OCI-LY1 (cell line): ENCODE measurements around the gene PPFIA1.

Experiments used
- H2AFZ ChIP-seq: fragments of 200-600 bp; sonication (generic), shearing (Covaris generic); 2 replicates; pipeline ENCODE4 v1.6.0; 2014; ENCODE audit warnings: antibody characterized with exemption, mild to moderate bottlenecking, low read length
- H3F3A ChIP-seq: fragments of 200-600 bp; sonication (generic), shearing (Covaris generic); 2 replicates; pipeline ENCODE4 v1.6.0; 2014; ENCODE audit warnings: mild to moderate bottlenecking, antibody characterized with exemption, low read length, moderate library complexity; ENCODE audit not compliant: insufficient read depth
- H3K27ac ChIP-seq: fragments of 200-600 bp; sonication (generic); 2 replicates; pipeline ENCODE4 v1.5.1; 2014; ENCODE audit warnings: low read length, mixed run types, mild to moderate bottlenecking, low read depth; ENCODE audit not compliant: poor library complexity, severe bottlenecking
- H3K27me3 ChIP-seq: fragments of 200-600 bp; sonication (generic); 2 replicates; pipeline ENCODE4 v1.6.0; 2014; ENCODE audit warnings: antibody characterized with exemption, mild to moderate bottlenecking, low read length, moderate library complexity; ENCODE audit not compliant: insufficient read depth
- H3K36me3 ChIP-seq: fragments of 200-600 bp; sonication (generic); 2 replicates; pipeline ENCODE4 v1.6.1; 2014; ENCODE audit warnings: mild to moderate bottlenecking, antibody characterized with exemption, low read length, moderate library complexity, mixed read lengths; ENCODE audit not compliant: insufficient read depth
- H3K4me1 ChIP-seq: fragments of 200-600 bp; sonication (generic); 2 replicates; pipeline ENCODE4 v1.5.1; 2014; ENCODE audit warnings: mild to moderate bottlenecking, low read length, moderate library complexity; ENCODE audit not compliant: insufficient read depth, severe bottlenecking
- H3K4me2 ChIP-seq: fragments of 200-600 bp; sonication (generic), shearing (Covaris generic); 2 replicates; pipeline ENCODE4 v1.6.1; 2014; ENCODE audit warnings: low read length
- H3K4me3 ChIP-seq: fragments of 200-600 bp; sonication (generic); 2 replicates; pipeline ENCODE4 v1.5.1; 2014; ENCODE audit warnings: low read length, low read depth, mild to moderate bottlenecking, mixed read lengths; ENCODE audit not compliant: poor library complexity, severe bottlenecking
- H3K79me2 ChIP-seq: fragments of 200-600 bp; shearing (Covaris generic); 2 replicates; pipeline ENCODE4 v1.6.1; 2016; ENCODE audit warnings: mixed run types, low read length, mixed read lengths; ENCODE audit not compliant: insufficient read depth
- H3K9ac ChIP-seq: fragments of 200-600 bp; sonication (generic), shearing (Covaris generic); 2 replicates; pipeline ENCODE4 v1.6.1; 2014; ENCODE audit warnings: mild to moderate bottlenecking, low read length, mixed read lengths
- H3K9me2 ChIP-seq: fragments of 200-600 bp; sonication (generic), shearing (Covaris generic); 2 replicates; pipeline ENCODE4 v1.6.1; 2014; ENCODE audit warnings: low read depth, mild to moderate bottlenecking, low read length, mixed read lengths
- H3K9me3 ChIP-seq: fragments of 200-600 bp; shearing (Covaris generic); 2 replicates; pipeline ENCODE4 v1.6.1; 2014; ENCODE audit warnings: low read length, mixed read lengths
- H4K20me1 ChIP-seq: fragments of 200-600 bp; sonication (generic), shearing (Covaris generic); 2 replicates; pipeline ENCODE4 v1.6.0; 2016; ENCODE audit warnings: mild to moderate bottlenecking, low read length; ENCODE audit not compliant: insufficient read depth
- EZH2 ChIP-seq: fragments of 200-600 bp; sonication (generic), shearing (Covaris generic); IDR thresholded peaks from 2 replicates; pipeline ENCODE4 v1.8.0; 2017; ENCODE audit warnings: borderline replicate concordance, mixed run types, mild to moderate bottlenecking, antibody characterized with exemption, low read length, moderate library complexity, mixed read lengths
- TF ChIP-seq, protein P1 (sequence below): fragments of 200-600 bp; sonication (generic), shearing (Covaris generic); IDR thresholded peaks from 2 replicates; pipeline ENCODE4 v1.5.1; 2017; ENCODE audit warnings: mild to moderate bottlenecking, antibody characterized with exemption, low read length, moderate library complexity, mixed read lengths

PPFIA1 gene

DNA sequence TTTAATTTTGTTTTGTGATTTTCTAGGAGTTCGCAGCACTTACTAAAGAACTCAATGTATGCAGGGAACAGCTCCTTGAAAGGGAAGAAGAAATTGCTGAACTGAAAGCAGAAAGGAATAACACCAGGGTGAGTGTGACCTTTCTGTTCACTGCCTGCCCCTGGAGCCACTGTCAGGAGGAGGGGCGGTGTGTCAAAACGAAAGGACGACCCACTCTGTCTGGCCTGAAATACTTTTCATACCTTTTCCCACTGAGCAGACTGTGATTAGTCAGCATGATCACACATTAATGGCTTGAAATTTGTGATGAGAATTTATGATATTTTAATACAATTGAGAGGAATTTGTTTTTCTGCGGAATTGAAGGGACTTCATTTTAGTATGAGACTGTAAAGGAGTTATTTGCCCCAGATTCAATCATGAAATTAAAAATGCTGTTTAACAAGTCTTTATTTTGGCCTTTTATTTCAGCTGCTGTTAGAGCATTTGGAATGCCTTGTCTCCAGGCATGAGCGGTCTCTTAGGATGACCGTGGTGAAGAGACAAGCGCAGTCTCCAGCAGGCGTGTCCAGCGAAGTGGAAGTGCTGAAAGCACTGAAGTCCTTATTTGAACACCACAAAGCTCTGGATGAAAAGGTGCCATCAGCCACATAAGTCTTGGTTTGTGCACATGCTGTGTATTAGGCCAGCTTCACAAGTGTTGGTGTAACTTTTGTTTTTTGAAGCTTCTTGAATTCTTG is 54.1 kb downstream of the PPFIA1 start:
- Histone ChIP-seq H3K4me2 (no peak overlapping the region), H3F3A (no peaks in the 10 kb centered on the region)

DNA sequence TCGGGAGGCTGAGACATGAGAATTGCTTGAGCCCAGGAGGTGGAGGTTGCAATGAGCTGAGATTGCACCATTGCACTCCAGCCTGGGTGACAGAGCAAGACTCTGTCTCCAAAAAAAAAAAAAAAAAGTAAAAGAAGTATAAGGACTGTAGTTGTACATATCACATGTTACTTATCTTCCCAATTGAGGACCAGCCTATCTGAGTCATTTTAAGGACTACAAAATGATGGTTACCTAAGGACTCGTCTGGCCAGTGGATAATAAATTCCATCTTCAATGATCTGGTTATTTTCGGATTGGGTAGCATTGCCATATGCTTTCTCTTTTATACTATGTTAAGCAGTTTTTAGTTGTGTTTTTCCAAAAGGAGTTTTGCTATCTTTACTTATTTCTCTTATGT is 55.3 kb downstream of the PPFIA1 start:
- H3K79me2 ChIP-seq = no peaks in the 10 kb centered on the region
- H3K4me3 ChIP-seq = no peak overlapping the region
- H3K9me3 ChIP-seq = no peaks in the 10 kb centered on the region
- H3K9me2 ChIP-seq = no peaks in the 10 kb centered on the region
- H3F3A ChIP-seq = no peaks in the 10 kb centered on the region
- H4K20me1 ChIP-seq = no peaks in the 10 kb centered on the region
- H2AFZ ChIP-seq = no peak overlapping the region
- no peak overlapping the region for H3K27ac ChIP-seq
- H3K36me3 ChIP-seq = peaks cover 50% of the 10 kb centered on the region
- H3K4me1 ChIP-seq = peaks cover 4% of the 10 kb centered on the region
- H3K4me2 ChIP-seq = no peak overlapping the region
- H3K9ac ChIP-seq = no peak overlapping the region
- H3K27me3 ChIP-seq = no peaks in the 10 kb centered on the region
- no peak for TF ChIP-seq EZH2
- TF ChIP-seq, protein P1, sequence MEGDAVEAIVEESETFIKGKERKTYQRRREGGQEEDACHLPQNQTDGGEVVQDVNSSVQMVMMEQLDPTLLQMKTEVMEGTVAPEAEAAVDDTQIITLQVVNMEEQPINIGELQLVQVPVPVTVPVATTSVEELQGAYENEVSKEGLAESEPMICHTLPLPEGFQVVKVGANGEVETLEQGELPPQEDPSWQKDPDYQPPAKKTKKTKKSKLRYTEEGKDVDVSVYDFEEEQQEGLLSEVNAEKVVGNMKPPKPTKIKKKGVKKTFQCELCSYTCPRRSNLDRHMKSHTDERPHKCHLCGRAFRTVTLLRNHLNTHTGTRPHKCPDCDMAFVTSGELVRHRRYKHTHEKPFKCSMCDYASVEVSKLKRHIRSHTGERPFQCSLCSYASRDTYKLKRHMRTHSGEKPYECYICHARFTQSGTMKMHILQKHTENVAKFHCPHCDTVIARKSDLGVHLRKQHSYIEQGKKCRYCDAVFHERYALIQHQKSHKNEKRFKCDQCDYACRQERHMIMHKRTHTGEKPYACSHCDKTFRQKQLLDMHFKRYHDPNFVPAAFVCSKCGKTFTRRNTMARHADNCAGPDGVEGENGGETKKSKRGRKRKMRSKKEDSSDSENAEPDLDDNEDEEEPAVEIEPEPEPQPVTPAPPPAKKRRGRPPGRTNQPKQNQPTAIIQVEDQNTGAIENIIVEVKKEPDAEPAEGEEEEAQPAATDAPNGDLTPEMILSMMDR = no peak

More for the DNA sequence above, 54.1 kb downstream of the PPFIA1 start:
- TF ChIP-seq, protein P1 = no peak
- no peak for TF ChIP-seq EZH2
- Histone ChIP-seq H3K27ac (no peak overlapping the region), H3K36me3 (peaks cover 43% of the 10 kb centered on the region), H3K9me2 (no peaks in the 10 kb centered on the region), H4K20me1 (no peaks in the 10 kb centered on the region), H3K9me3 (no peaks in the 10 kb centered on the region), H3K4me1 (peaks cover 4% of the 10 kb centered on the region), H3K4me3 (no peak overlapping the region), H2AFZ (no peak overlapping the region), H3K9ac (no peak overlapping the region), H3K27me3 (no peaks in the 10 kb centered on the region), H3K79me2 (no peaks in the 10 kb centered on the region)

DNA sequence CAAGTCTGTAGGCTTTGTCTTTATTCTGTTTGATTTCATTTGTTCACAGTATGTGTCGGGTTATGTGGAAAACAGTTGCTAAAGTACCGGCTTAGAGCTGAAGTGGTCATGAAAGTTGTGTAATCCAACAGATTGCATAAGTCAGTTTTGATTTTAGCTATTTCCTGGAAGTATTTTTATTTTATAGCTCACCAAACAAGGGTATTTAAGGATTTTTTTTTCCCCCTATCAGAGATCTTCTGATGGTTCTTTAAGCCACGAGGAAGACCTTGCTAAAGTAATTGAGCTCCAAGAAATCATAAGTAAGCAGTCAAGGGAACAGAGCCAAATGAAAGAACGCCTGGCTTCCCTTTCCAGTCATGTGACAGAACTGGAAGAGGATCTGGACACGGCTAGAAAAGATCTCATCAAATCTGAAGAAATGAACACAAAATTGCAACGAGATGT is 55.9 kb downstream of the PPFIA1 start:
- Histone ChIP-seq H3K36me3 (peaks cover 50% of the 10 kb centered on the region), H3K4me1 (peaks cover 4% of the 10 kb centered on the region)

More for the DNA sequence above, 55.9 kb downstream of the PPFIA1 start:
- Histone ChIP-seq H2AFZ (no peak overlapping the region), H4K20me1 (no peaks in the 10 kb centered on the region), H3K27me3 (no peaks in the 10 kb centered on the region), H3K9me3 (no peaks in the 10 kb centered on the region), H3K27ac (no peak overlapping the region), H3K4me3 (no peak overlapping the region), H3K9me2 (no peaks in the 10 kb centered on the region), H3F3A (no peaks in the 10 kb centered on the region), H3K9ac (no peak overlapping the region), H3K4me2 (no peak overlapping the region), H3K79me2 (no peaks in the 10 kb centered on the region)
- TF ChIP-seq, protein P1 = no peak
- TF ChIP-seq EZH2 = no peak
